ENCODE measurements around the gene SUMF1.

Gene SUMF1

DNA sequence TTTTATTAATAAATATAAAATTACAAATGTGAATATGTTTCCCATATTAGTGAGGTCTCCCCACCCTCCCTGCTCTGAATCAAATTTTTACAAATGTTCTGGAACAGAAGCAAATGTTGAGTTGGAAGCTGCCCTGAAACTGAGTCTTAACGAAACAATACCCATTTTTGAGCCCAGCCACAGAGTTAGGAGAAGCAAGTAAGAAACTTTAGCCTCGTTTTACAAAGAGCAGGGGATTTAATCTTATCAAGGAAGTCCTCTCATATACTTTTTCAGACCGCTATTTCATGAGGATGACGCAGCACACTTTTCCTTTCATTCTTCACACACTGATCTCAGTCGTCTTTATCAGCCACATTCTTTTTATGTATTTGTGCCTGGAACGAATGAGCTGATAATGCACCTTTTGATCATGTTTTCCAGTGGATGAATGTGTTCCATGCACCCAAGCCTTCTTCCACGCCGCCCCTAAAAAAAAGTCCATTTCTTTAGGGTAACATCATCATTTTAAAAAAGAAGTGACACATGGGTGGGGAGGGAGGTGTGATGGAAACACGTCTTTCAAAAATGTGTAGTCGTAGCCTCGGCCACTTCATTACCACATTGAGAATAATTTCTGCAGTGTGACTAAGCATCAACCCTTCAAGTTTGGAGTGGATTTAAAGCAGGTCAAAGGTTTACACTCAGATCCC, 115.8 kb downstream of the SUMF1 start:
- Histone ChIP-seq H3K9ac (ENCODE audit: low read depth, low read length) (no peak overlapping the region), H3K4me3 (ENCODE audit: low read length) (no peak overlapping the region), H3K9me3 (ENCODE audit: insufficient read depth, low read depth, low read length) (no peaks in the 10 kb centered on the region), H3K27ac (ENCODE audit: low read depth, low read length) (no peak overlapping the region), H3K27me3 (ENCODE audit: insufficient read depth, low read length) (no peaks in the 10 kb centered on the region), H3K4me1 (ENCODE audit: insufficient read depth, low read length) (no peaks in the 10 kb centered on the region), H3K36me3 (ENCODE audit: insufficient read depth, low read length) (no peaks in the 10 kb centered on the region)
- 87% methylated on average over 11 of the region's 11 CpGs for WGBS

DNA sequence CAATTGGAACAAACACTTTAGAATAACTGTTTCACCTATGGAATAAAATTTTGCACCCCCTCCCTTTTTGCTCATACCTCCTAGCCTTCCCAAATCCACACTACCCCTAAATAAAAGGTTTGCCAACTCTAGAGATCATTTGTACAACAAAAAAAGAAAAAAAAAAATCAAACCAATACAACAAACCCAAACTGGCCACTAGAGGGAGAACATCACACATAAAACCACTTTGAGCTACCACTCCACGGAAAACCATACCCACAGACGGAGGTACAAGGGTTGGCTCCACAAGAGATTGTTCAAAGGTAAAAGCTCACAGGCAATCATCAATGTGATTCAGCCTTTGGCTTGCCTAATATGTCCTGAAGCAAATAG, 116.3 kb downstream of the SUMF1 start:
- no peak overlapping the region for H3K4me3 ChIP-seq (ENCODE audit: low read length)

DNA sequence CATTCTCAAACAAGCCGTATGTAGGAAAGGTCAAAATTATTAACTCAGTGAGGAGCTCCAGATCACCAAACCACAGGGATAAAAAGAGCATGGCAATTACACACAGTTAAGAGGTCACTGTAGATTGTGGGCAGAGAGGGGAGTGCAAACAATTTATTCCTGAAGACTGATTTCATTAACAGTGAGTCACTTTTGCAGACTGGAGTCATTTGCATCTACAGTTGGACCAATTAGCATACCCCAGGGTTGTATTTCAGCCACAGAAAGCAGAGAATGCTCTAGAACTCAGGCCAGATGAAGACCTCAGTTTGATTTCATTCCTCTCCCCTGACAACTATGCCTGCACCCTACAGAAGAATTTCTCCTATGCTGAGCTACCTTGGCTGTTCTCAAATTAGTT, 123.8 kb downstream of the SUMF1 start:
- H3K4me3 ChIP-seq (ENCODE audit: low read length): no peak overlapping the region
- H3K27me3 ChIP-seq (ENCODE audit: insufficient read depth, low read length): no peaks in the 10 kb centered on the region
- no peak overlapping the region for H3K27ac ChIP-seq (ENCODE audit: low read depth, low read length)
- no peaks in the 10 kb centered on the region for H3K9me3 ChIP-seq (ENCODE audit: insufficient read depth, low read depth, low read length)
- H3K36me3 ChIP-seq (ENCODE audit: insufficient read depth, low read length): no peaks in the 10 kb centered on the region
- H3K9ac ChIP-seq (ENCODE audit: low read depth, low read length): no peak overlapping the region
- WGBS: 96% methylated on average over 1 of the region's 1 CpG
- 0 out of 2 replicates have a peak, but pooled peaks cover 3% of the 10 kb centered on the region for H3K4me1 ChIP-seq (ENCODE audit: insufficient read depth, low read length)

More for the DNA sequence above, 116.3 kb downstream of the SUMF1 start:
- Histone ChIP-seq H3K36me3 (ENCODE audit: insufficient read depth, low read length) (no peaks in the 10 kb centered on the region), H3K27me3 (ENCODE audit: insufficient read depth, low read length) (no peaks in the 10 kb centered on the region), H3K4me1 (ENCODE audit: insufficient read depth, low read length) (no peaks in the 10 kb centered on the region), H3K27ac (ENCODE audit: low read depth, low read length) (no peak overlapping the region), H3K9ac (ENCODE audit: low read depth, low read length) (no peak overlapping the region), H3K9me3 (ENCODE audit: insufficient read depth, low read depth, low read length) (no peaks in the 10 kb centered on the region)
- WGBS: 22% methylated on average over 2 of the region's 2 CpGs

GRCh38 chr3:4341336-4341675, 125.8 kb downstream of the SUMF1 start:
- no peaks in the 10 kb centered on the region for H3K27me3 ChIP-seq (ENCODE audit: insufficient read depth, low read length)
- no peak overlapping the region for H3K9ac ChIP-seq (ENCODE audit: low read depth, low read length)
- peaks cover 9% of the 10 kb centered on the region; the same call in 1 of the 2 replicates for H3K4me1 ChIP-seq (ENCODE audit: insufficient read depth, low read length)
- H3K9me3 ChIP-seq (ENCODE audit: insufficient read depth, low read depth, low read length): no peaks in the 10 kb centered on the region
- H3K27ac ChIP-seq (ENCODE audit: low read depth, low read length): no peak overlapping the region
- H3K4me3 ChIP-seq (ENCODE audit: low read length): no peak overlapping the region
- H3K36me3 ChIP-seq (ENCODE audit: insufficient read depth, low read length): no peaks in the 10 kb centered on the region

DNA sequence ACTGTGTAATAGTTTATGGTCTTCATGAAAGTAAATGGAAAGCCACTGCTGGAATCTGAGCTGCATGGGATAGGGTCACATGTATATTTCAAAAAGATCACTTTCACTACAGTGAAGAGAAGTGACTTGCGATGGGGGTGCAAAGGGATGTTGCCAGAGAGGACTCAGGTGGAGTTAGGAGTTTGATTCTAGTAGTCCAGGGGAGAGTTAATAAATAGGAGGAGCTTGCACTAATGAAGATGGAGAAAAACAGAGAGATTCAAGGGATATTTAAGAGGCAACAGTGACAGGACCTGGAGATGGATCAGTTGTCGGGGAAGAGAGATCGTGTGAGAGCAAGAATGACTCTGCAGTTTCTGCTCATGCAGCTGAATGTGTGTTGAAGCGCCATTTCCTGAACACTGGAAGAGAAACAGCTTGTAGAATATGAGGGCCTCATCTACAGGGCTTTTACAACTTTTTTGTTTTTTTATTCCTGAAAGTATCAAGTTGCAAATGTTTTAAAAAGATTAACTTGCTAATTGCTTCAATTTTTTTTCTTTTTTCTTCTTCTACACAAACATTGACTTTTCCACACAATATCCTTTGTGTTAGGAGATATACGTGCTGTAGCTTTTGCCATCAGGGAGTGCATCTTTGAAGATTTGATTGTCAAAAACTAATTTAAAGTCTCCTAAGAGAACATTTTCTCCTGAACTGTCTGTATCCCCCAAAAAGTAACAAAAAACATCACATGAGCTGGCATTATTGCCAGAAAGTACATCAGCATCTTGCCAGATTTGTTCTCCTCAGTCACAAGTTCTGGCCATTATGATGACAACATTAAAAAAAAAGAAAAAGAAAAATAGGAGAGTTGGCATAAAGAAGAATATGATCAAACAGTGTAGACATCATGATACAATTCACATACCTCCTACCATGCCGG, 126.4 kb downstream of the SUMF1 start:
- Histone ChIP-seq H3K36me3 (ENCODE audit: insufficient read depth, low read length) (no peaks in the 10 kb centered on the region), H3K9me3 (ENCODE audit: insufficient read depth, low read depth, low read length) (no peaks in the 10 kb centered on the region), H3K27me3 (ENCODE audit: insufficient read depth, low read length) (no peaks in the 10 kb centered on the region), H3K4me3 (ENCODE audit: low read length) (no peak overlapping the region), H3K4me1 (ENCODE audit: insufficient read depth, low read length) (peaks cover 14% of the 10 kb centered on the region; the same call in 1 of the 2 replicates), H3K9ac (ENCODE audit: low read depth, low read length) (no peak overlapping the region), H3K27ac (ENCODE audit: low read depth, low read length) (no peak overlapping the region)
- 89% methylated on average over 4 of the region's 6 CpGs for WGBS

- Histone ChIP-seq H3K27ac (ENCODE audit: low read depth, low read length) (no peak overlapping the region), H3K36me3 (ENCODE audit: insufficient read depth, low read length) (no peaks in the 10 kb centered on the region), H3K9me3 (ENCODE audit: insufficient read depth, low read depth, low read length) (no peaks in the 10 kb centered on the region), H3K9ac (ENCODE audit: low read depth, low read length) (no peak overlapping the region), H3K27me3 (ENCODE audit: insufficient read depth, low read length) (no peaks in the 10 kb centered on the region), H3K4me1 (ENCODE audit: insufficient read depth, low read length) (peaks cover 15% of the 10 kb centered on the region; the same call in 1 of the 2 replicates), H3K4me3 (ENCODE audit: low read length) (no peak overlapping the region)
- 98% methylated on average over 4 of the region's 4 CpGs for WGBS
These were observed 127.0 kb downstream of the SUMF1 start for GRCh38 chr3:4340077-4340410.

DNA sequence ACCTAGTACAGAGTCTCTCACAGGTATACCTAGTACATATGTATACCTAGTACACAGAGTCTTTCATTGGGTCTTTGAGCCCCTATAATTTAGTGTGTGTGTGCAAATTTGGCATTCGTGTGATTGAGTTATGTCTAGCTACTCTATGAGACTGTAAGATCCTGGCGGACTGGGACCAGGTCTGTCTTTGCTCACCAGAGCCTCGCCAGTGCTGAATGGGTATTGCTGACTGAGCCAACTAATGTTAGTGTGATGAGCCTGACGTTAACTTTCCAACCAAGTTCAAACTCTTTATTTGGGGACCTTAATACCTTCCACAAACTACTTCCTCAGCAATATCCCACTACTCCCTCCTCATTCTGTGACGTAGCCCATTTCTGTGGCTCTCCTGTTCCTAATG, 128.3 kb downstream of the SUMF1 start:
- Histone ChIP-seq H3K4me3 (ENCODE audit: low read length) (no peak overlapping the region), H3K27me3 (ENCODE audit: insufficient read depth, low read length) (no peaks in the 10 kb centered on the region), H3K9ac (ENCODE audit: low read depth, low read length) (no peak overlapping the region), H3K27ac (ENCODE audit: low read depth, low read length) (no peak overlapping the region), H3K4me1 (ENCODE audit: insufficient read depth, low read length) (peaks cover 19% of the 10 kb centered on the region; the same call in 1 of the 2 replicates), H3K36me3 (ENCODE audit: insufficient read depth, low read length) (no peaks in the 10 kb centered on the region), H3K9me3 (ENCODE audit: insufficient read depth, low read depth, low read length) (no peaks in the 10 kb centered on the region)
- 78% methylated on average over 5 of the region's 5 CpGs for WGBS

DNA sequence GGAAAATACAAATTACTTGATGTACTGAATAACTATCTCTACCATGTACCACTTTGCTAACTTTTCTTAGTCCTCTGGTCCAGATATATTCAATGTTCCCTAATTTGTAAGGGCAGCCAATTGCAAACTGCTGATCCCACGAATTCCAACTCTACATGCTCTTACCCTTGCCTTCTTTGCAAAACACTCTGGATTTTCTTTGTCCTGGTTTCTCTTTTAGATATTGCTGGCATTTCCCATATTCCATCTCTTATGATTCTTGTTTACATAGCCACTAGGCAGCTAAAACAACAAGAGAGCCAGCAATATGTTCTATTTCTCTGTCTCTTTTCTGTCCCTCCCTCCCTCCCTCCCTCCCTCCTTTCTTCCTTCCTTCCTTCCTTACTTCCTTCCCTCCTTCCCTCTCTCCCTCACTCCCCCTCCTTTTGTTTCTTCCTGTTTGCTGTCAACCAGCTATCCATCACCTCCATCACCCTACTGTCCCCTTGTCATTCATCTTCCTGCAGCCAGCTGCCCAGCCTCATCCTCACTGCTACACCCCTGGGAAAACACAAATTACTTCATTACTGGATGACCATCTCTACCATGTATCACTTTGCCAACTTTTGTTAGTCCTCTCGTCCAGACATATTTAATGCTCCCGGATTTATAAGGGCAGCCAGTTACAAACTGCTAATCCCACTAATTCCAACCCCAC, 130.1 kb downstream of the SUMF1 start:
- H3K27ac ChIP-seq (ENCODE audit: low read depth, low read length): no peak overlapping the region
- H3K9ac ChIP-seq (ENCODE audit: low read depth, low read length): no peak overlapping the region
- H3K4me1 ChIP-seq (ENCODE audit: insufficient read depth, low read length): peaks cover 27% of the 10 kb centered on the region
- H3K4me3 ChIP-seq (ENCODE audit: low read length): no peak overlapping the region
- H3K9me3 ChIP-seq (ENCODE audit: insufficient read depth, low read depth, low read length): no peaks in the 10 kb centered on the region
- H3K27me3 ChIP-seq (ENCODE audit: insufficient read depth, low read length): no peaks in the 10 kb centered on the region
- no peaks in the 10 kb centered on the region for H3K36me3 ChIP-seq (ENCODE audit: insufficient read depth, low read length)
- 85% methylated on average over 3 of the region's 3 CpGs for WGBS

- Histone ChIP-seq H3K9ac (ENCODE audit: low read depth, low read length) (no peak overlapping the region), H3K36me3 (ENCODE audit: insufficient read depth, low read length) (no peaks in the 10 kb centered on the region), H3K4me1 (ENCODE audit: insufficient read depth, low read length) (peaks cover 30% of the 10 kb centered on the region), H3K27ac (ENCODE audit: low read depth, low read length) (no peak overlapping the region), H3K4me3 (ENCODE audit: low read length) (no peak overlapping the region), H3K27me3 (ENCODE audit: insufficient read depth, low read length) (no peaks in the 10 kb centered on the region), H3K9me3 (ENCODE audit: insufficient read depth, low read depth, low read length) (no peaks in the 10 kb centered on the region)
- WGBS: 57% methylated on average over 4 of the region's 5 CpGs
These were observed 131.1 kb downstream of the SUMF1 start for GRCh38 chr3:4335840-4336562.

- Histone ChIP-seq H3K9ac (ENCODE audit: low read depth, low read length) (no peak overlapping the region), H3K4me3 (ENCODE audit: low read length) (no peak overlapping the region), H3K4me1 (ENCODE audit: insufficient read depth, low read length) (peaks cover 29% of the 10 kb centered on the region), H3K27ac (ENCODE audit: low read depth, low read length) (no peak overlapping the region), H3K9me3 (ENCODE audit: insufficient read depth, low read depth, low read length) (0 out of 2 replicates have a peak, but pooled peaks cover 3% of the 10 kb centered on the region), H3K36me3 (ENCODE audit: insufficient read depth, low read length) (no peaks in the 10 kb centered on the region), H3K27me3 (ENCODE audit: insufficient read depth, low read length) (no peaks in the 10 kb centered on the region)
- WGBS: 69% methylated on average over 1 of the region's 1 CpG
These were observed 132.5 kb downstream of the SUMF1 start for GRCh38 chr3:4334548-4334947.

Measured in HUES64 (cell line).